Left forelimb (tissue), 1 donor: Measurements from ENCODE around the gene PON3.

Experiments used
- DNase-seq: peaks from one replicate; pipeline ENCODE4 v3.0.0-alpha.2; 2018; ENCODE audit warnings: low spot score

Gene PON3

DNA sequence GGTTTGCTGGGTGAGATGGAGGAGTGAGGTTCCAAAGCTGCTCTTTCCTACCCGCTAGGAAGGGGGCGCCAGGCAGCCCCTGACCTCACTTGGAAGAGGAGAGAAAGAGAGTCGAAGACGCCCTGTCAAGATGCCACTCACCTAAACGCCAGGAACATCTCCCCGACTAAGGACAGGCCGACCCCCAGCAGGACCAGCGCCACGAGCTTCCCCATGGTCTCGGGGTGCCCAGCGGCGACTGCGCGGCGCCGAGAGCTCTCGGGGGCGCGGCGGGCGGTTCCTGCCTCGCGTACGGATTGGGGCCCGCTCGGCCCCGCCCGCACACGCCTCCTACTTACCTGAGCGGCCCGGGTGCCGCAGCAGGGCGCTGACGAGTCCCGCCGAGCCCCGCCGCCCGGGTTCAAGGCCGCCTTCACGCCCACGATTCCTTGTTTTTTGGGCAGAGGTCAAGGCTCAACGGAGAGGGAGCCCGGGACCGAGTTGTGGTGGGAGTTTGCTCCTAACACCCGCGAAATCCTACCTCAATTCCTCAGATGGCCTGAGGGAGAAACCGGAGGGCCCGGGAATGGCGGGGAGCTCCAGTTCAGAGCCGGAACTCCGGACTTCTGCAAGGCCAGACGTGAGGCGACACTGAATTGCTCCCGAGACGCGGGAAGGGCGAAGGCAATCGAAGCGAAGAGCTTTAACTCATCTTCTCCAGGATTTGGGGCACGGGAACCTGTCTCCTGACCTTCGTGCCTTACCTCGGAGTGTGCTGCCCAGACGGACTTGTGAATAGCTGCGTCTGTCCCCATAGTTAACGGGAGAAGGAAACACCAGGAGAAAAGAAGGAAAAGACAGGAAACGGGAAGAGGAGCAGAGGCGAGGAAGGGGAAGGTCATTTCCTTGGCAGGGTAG lies at the start of gene PON3:
TSS of gene PON3 (minus strand) at position 240 of the 897 bp plus-strand sequence. CDS start at position 215, 25 bp downstream.
- peak; percentile 68 for DNase-seq

DNA sequence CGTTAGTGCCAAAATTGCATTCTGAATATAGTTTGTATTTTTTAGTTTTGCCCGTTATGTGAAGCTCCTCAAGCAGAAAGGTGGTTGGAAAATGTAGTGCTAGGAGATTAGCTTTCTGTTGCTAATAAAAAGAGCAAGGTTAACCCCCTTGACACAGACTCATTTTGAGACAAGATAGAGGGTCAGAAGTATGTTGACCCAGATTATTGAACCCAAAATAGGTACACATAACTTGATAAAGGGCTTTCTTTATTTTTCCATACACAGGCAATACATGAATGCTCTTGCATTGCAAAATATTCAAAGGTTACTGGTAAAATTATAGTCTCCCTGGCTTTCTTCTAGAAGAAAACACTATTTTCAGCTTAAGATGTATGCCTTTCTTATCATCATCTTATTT lies 48.6 kb upstream of the PON3 start:
- no peak for DNase-seq

DNA sequence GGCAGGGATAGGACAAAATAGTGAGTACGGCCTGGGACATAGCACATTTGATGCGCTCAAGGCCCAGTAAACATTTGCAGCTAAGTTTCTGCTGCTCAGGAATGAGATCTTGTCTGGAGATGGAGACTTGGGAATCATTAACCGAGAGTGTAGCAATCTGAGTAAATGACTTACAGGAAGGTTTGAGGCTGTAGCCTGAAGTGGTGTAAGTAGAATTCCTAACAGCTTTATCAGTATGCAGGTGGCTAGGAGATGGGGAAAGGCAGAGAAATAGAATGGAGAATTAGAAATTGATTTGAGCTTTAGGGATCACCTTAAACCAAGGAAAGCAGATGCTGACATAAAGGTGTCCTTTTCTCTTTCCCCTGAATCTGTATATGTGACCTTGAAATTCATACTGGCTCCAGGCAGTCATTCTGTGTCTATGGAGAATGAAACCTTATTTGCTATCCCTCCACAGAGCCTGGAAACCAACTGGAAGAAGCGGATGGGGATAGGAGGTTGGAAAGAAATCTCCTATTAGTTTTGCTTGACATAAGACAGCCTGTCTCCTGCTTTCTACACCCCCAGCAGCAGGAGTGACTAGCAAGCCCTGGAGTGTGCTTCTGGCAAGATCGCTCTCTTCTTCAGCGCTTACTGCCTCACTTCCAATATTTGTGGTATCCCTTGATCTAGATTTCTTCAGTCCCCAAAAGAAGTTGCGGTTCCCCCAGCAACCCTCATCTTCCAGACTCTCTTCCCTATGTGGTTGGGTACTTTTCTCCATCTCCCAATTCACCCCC lies 45.1 kb upstream of the PON3 start:
- no peak for DNase-seq

GRCh38 chr7:95440394-95441038 lies 44.3 kb upstream of the PON3 start:
- no peak for DNase-seq

DNA sequence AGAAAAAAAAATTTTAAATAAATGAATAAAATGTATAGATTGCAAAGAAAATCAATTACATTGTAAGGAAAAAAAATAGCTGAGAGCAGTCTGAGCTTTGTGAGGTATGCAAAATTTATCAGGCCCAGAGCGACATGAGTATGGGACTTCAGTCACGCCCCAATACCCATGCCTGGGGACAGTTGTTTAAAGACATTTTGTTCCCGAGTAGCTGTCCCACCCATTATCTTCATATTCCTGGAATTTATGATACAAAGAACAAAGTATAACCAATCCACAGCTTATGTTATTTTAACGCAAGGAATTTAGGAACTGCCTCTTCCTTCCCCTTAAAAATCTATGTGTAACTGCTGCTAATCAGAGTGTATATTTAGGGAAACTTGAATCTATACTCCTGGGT lies 40.2 kb upstream of the PON3 start:
- no peak for DNase-seq

DNA sequence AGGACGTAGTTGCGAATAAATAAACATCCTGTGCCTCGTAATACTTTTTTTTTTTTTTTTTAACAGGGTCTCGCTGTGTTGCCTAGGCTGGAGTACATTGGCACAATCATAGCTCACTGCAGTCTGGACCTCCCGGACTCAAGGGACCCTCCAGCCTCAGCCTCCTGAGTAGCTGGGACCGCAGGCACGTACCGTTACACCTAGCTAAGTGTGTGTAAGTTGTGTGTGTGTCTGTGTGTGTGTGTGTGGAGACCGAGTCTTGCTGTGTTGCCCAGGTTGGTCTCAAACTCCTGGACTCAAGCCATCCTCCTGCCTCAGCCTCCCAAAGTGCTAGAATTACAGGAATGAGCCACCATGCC lies 39.2 kb upstream of the PON3 start:
- no peak for DNase-seq

DNA sequence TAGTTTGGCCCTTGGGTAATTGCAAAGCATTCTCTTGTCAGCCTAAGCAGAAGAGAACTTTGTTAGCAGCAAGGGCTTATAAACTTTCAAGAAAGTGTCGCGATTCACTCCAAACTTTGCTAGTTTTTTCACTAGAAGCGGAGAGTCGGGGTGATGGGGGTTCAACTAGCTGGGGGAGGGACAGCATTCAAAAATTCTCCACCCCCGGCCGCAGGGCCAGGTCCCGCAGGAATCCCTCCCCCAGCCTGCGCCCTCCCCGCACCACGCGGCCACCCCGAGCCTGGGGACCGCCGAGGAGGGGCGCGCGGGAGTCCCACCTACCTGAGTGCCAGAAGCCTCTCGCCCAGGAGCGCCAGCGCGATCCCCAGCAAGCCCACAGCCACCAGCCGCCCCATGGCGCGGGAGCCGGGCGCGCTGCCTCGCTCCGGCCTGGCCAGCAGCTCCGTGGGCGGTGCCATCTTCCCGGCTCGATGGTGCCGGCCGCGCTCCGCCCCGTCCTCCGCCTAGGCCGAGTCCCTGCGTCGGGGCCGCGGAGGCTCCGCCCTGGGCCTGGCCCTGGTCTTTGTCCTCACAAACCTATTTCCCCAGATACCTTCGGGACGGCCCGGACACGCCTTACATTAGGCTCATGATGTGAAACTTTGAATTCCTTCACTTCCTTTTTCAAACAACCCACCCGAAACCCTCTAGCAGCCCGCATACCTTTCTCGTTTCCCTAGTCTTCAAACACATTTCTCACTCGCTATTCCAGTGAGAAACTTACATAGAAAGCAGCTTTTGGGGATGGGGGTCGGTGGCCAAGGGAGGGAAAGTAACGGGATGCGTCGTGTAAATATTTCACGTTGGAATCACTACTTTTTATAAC lies 38.6 kb upstream of the PON3 start, which contains the start of gene PON2:
TSS of gene PON2 (minus strand) at position 472 of the 865 bp plus-strand sequence. CDS start at position 395, 77 bp downstream.
- DNase-seq, result peak; percentile 91

GRCh38 chr7:95433952-95434556 lies 37.9 kb upstream of the PON3 start:
- no peak for DNase-seq

DNA sequence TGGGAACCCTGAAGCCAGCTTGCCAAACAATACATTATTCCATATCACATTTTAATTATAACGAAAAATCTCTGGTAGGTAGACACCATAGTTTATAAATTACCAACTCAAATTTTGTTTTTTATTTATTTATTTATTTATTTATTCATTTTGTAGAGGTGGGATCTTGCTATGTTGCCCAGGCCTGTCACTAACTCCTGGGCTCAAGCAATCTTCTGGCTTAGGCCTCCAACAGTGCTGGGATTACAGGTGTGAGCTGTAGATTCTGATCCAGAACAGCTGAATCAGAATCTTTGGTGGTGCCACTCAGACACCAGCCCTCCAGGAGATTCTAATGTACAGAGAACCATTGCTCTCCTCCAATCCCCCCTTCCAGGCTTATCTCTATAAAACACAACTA lies 37.0 kb upstream of the PON3 start:
- no peak for DNase-seq

DNA sequence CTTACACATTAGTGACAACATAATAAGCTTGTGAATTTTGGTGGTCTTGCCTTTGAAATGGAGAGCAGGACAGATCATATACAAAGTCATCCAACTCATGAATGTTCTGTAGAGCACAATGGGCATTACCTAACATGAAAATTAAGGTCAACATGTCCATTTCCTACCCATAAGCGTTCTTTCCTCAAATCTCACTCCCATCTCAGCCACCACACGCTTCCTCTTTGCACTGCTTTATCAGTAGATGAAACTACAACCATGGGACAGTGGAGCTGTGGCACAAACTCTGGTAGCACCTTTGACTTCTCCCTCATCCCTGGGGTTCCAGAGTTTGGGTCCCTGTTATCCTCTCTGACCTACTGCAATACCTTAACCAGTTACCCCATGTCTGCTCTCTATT lies 36.4 kb upstream of the PON3 start:
- DNase-seq, result no peak

DNA sequence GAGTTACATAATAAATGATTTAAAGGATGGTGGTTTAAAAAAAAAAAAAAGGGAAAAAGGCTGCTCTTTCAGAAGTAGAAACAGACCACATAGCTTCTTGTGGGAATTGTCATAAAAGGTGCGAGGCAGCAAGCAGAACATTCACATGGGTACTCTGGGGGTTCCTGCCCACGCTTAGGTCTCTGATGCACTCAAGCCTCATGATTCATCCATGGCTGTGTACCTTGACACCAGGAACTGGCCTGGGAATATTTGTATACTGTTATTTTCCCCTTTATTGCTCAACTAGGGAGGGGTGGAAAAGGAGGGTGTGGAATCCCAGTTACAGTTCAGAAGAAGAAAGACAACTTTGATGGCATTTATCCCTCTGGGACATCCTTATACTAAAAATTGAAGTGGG lies 34.7 kb upstream of the PON3 start:
- no peak for DNase-seq

GRCh38 chr7:95429241-95429990 lies 33.2 kb upstream of the PON3 start:
- no peak for DNase-seq

DNA sequence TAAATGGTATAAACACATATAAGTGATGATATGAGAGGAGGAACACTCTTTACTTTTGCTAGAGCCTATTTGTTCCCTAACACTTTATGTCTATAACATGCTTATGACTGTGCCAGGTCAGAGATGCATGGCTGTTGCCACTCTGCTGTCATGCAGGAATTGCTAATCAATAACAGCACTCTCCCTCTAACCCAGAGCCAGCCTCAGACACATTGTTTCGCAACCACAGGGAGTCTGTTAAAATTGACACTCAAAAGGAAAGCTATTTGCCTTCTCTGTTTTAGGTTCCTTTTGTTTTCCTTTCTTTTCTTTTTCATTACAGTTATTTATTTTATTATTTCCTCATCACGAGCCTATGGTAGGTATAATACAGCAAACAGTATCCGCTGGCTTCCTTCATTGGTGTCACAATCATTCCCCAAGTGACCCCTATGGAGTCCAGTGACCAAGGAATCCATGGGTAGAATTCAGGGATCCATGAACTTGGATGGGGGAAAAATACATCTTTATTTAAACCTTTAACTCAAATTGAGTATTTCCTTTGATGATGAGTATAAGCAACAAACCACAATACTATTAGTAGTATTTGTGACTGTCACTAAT lies 31.8 kb upstream of the PON3 start:
- DNase-seq, result no peak

DNA sequence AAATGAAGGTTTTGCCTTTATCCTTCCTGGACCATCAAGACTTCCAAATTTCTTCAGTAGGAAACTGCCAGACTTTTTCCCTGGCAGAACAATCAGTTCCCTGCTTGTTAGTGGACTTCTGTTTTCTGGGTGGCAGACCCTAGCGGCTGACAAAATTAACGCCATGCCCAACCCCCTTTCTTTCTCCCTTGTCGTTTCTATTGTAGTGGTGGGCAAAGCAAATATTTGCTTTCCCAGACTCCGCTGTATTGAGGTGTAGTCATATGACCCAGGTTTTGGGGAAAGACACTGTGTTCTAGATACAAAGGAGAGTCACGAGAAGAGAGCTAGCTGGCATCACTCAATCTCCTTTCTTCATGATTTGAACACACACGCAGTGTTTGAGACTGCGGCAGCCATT lies 31.0 kb upstream of the PON3 start:
- no peak for DNase-seq

DNA sequence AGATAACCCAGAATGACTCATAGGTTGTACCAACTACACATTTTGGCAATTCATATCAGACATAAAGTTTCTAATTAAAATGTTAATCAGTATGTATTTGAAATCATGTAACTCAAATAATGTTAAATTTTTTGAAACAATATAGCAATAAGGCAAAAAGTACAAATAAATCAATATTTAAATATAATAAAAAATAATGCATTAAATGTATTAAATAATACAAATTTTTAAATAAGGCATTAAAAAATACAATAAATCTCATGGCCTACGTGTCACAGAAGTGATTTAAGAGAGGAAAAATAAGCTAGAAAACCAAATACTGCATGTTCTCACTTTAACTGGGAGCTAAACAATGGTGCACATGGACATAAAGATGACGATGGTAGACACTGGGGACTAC lies 29.5 kb upstream of the PON3 start:
- DNase-seq, result no peak

- no peak for DNase-seq
Measured at GRCh38 chr7:95424716-95425115, 28.5 kb upstream of the PON3 start.

- no peak for DNase-seq
Measured at GRCh38 chr7:95421847-95422444, 25.8 kb upstream of the PON3 start.

DNA sequence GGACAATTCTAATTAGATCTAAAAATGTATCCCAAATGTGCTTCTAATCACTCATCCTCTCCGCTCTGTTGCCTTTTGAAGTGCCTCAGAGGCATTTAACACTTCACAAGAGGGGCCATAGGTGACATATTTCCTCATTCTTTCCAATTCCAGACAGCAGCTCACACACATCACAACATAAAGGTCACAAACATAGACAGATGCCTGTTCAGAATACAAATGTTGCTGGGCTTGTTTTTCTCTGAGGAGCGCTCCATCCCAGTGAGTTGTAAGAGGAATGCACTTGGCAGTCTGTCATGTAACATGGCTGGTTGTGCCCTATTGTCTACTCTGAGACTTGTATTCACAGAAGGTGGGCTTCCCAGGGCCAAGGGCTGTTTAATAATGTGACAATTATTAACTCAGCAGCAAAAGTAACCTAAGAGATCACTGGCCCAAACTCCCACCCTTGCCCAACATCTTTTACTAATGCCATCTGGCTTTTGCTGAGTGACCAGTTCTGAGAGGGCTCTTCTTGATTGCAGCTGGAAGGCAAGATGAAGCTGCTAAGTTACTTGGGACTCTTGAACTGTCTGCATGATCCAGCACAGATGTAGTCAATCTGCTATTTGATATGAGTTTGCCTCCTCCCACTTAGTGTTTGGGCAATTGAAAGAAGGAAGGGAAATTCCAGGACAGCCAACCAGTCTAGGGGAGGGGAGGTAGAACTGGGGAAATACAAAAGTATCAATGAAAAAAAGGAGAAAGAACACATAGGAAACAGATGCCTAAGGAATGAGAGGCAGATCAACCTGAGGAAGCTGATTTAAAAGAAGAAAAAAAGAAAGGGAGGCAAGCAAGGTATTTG lies 25.0 kb upstream of the PON3 start:
- no peak for DNase-seq

- DNase-seq, result no peak
Measured at GRCh38 chr7:95412075-95412474, 15.9 kb upstream of the PON3 start.
